Mesothelial cell of epicardium (in vitro differentiated cells): ENCODE data around the gene HASPIN. TPM values are rescaled to one million over a fixed set of nuclear protein-coding genes. Genes with fewer than 3 reads are reported as not detected.

ENCODE experiments used
- DNase-seq, 2 experiments: peaks; one replicate each; pipeline ENCODE4 v3.0.0; 2021; ENCODE audit warnings: low spot score in 2 of 2; ENCODE audit not compliant: unreplicated experiment in 2 of 2
- H3K27ac Mint-ChIP-seq: 2 replicates; pipeline ENCODE4 v1.8.0; 2021; ENCODE audit warnings: mixed read lengths
- H3K27me3 Mint-ChIP-seq: 2 replicates; pipeline ENCODE4 v1.8.0; 2021; ENCODE audit warnings: low read depth, mixed read lengths
- H3K36me3 Mint-ChIP-seq: 2 replicates; pipeline ENCODE4 v1.8.0; 2021; ENCODE audit warnings: mixed read lengths
- H3K4me1 Mint-ChIP-seq: 2 replicates; pipeline ENCODE4 v1.8.0; 2021; ENCODE audit warnings: mixed read lengths
- H3K4me3 Mint-ChIP-seq: 2 replicates; pipeline ENCODE4 v1.8.0; 2021; ENCODE audit warnings: mild to moderate bottlenecking, moderate library complexity, mixed read lengths
- H3K9me3 Mint-ChIP-seq: 2 replicates; pipeline ENCODE4 v1.8.0; 2021; ENCODE audit warnings: mixed read lengths
- total RNA-seq: library from RNA; stranded (reverse); gene quantifications from 3 replicates; pipeline ENCODE4 v1.2.1, GENCODE V29; 2021
- TF ChIP-seq, protein P1 (sequence below): fragments of 200-600 bp; sonication (generic); IDR thresholded peaks from one replicate; pipeline ENCODE4 v1.5.0; 2021; ENCODE audit warnings: antibody characterized with exemption; ENCODE audit not compliant: unreplicated experiment

Gene HASPIN
- total RNA-seq, 1 donor from 2014 or later, result 4.4 TPM

DNA sequence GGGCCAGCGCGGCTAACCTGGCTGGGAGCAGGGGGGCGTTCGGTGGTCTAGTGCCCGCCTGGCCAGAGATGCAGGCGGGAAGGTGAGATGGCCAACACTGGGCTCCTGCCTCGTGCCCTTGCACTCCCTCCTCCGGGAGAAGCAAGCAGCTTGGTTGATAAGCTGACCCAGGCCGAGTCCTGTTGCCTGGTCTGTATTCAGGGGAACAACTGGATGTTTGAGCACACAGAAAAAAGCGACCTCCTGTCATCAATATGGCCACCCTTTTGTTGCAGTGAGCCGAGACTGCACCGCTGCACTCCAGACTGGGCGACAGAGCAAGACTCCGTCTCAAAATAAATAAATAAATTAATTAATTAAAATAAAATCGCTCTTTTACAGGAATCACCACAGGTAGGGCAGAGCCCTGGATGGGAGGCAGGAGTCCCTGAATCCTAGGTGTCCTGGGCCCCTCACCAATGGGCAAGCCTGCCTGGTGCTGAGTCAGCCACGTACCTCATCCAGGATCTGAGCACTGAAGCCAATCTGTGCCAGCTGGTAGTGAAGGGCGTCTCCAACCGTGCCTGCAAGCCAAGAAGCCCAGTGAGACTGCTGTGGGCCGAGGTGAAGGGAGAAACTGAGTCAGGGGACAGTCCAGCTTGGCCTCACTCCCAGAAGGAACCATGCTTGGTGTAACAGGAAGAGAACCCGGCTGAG lies 31.8 kb downstream of the HASPIN start:
- no peak for DNase-seq
- H3K27ac Mint-ChIP-seq, result peak overlapping the region; percentile 28
- no peaks in the 10 kb centered on the region for H3K27me3 Mint-ChIP-seq
- peaks cover 8% of the 10 kb centered on the region for H3K9me3 Mint-ChIP-seq
- peaks cover 6% of the 10 kb centered on the region for H3K4me1 Mint-ChIP-seq
- TF ChIP-seq, protein P1, sequence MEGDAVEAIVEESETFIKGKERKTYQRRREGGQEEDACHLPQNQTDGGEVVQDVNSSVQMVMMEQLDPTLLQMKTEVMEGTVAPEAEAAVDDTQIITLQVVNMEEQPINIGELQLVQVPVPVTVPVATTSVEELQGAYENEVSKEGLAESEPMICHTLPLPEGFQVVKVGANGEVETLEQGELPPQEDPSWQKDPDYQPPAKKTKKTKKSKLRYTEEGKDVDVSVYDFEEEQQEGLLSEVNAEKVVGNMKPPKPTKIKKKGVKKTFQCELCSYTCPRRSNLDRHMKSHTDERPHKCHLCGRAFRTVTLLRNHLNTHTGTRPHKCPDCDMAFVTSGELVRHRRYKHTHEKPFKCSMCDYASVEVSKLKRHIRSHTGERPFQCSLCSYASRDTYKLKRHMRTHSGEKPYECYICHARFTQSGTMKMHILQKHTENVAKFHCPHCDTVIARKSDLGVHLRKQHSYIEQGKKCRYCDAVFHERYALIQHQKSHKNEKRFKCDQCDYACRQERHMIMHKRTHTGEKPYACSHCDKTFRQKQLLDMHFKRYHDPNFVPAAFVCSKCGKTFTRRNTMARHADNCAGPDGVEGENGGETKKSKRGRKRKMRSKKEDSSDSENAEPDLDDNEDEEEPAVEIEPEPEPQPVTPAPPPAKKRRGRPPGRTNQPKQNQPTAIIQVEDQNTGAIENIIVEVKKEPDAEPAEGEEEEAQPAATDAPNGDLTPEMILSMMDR, result no peak
- H3K36me3 Mint-ChIP-seq, result no peaks in the 10 kb centered on the region
- H3K4me3 Mint-ChIP-seq, result peak overlapping the region; percentile 61

DNA sequence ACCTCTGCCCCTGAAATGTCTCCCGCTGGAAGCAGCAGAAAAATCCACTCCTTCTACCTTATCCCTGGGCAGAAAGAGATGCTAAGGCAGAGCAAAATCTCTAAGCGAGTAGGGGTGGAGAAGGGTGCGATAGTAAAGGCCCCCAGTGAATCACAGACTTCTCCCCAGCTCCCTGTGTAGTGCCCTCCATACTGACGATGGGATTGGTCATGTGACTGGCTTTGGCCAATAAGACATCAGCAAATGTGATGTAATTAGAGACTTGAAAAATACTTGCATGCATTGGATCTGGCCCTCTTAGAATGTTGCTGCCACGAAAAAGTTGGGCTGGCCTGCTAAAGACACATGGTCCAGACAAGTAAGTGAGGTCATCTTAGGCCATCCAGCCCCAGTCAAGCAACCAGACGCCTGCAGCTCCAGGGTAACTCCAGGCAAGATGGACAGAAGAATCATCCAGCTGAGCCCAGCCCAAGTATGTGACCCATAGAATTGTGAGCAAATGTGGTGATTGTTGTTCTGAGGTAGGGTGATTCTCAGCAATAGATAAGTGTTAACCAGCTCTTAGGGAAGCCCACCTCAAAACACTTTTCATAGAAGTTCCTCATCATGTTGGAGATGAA lies 36.0 kb downstream of the HASPIN start:
- Mint-ChIP-seq H3K27me3 (no peaks in the 10 kb centered on the region), H3K4me1 (peaks cover 3% of the 10 kb centered on the region), H3K36me3 (no peaks in the 10 kb centered on the region), H3K9me3 (peaks cover 8% of the 10 kb centered on the region), H3K27ac (no peak overlapping the region), H3K4me3 (no peak overlapping the region)
- TF ChIP-seq, protein P1, result no peak
- no peak for DNase-seq

DNA sequence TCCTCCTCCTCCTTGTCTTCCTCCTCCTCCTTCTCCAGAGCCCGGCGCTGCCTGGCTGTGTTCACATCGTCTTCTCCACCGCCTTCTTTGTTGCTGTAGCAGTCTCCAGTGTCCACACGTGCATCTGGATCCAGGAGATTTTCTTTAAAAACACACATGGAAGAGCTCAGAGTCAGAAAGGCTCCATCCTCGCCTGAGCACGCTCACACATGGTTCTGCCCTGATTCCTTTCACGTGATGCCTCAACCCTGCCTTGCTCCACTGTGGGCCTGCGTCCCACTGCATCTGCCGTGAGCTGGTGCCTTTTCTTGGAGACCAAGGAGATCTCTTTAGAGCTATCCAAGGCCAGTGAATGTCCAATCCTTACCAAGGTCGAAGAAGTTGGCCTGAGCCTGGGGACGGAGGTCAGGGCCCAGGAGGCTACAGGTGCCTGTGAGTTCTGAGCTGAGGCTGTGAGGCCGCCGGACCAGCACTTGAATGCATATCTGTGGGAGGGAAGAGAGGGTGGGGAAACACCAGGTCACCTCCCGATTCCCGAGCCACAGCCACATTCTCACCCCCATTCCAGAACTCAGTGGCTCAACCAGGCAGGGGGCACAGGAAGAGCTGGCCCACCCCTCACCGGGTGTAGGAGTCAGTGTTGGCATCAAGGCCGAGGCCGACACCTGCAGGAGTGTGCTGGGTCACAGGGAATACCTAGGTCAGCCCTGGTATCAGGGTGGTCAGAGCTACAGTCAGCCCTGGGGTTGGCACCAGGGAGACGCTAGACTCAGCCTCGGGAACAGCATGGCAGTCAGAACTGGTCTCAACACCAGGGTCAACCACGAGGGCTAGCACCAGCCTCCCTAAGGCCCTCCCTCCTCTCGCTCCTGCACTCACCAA lies 37.6 kb downstream of the HASPIN start:
- DNase-seq, result no peak
- TF ChIP-seq, protein P1, result no peak
- Mint-ChIP-seq H3K27me3 (no peaks in the 10 kb centered on the region), H3K27ac (no peak overlapping the region), H3K4me1 (no peaks in the 10 kb centered on the region), H3K4me3 (no peak overlapping the region), H3K36me3 (no peaks in the 10 kb centered on the region), H3K9me3 (peaks cover 8% of the 10 kb centered on the region)

DNA sequence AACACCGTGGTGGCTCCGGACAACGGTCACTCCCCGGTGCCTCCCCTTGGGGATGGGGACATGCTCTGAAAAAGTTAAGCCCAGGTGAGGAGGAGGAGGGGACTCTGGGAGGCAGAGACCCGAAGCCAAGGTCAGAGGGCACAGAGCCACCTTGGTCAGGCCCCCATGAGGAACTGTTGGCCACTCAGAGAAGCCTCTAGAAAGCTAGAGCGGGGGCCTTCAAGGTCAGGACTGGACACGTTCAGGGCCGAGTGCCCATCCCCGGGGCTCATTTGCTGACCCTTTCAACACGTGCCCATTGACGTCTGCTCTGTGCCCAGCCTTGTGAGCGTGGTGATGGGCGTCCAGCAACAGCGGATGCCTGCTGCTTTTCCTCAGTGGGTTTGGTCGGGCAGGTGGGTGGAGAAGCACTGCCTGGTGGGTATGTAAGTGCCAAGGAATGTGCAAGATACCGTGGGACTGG lies 38.2 kb downstream of the HASPIN start:
- Mint-ChIP-seq H3K27me3 (no peaks in the 10 kb centered on the region), H3K27ac (no peak overlapping the region), H3K4me1 (no peaks in the 10 kb centered on the region), H3K9me3 (peaks cover 11% of the 10 kb centered on the region), H3K36me3 (no peaks in the 10 kb centered on the region), H3K4me3 (no peak overlapping the region)
- TF ChIP-seq, protein P1, result no peak
- no peak for DNase-seq

DNA sequence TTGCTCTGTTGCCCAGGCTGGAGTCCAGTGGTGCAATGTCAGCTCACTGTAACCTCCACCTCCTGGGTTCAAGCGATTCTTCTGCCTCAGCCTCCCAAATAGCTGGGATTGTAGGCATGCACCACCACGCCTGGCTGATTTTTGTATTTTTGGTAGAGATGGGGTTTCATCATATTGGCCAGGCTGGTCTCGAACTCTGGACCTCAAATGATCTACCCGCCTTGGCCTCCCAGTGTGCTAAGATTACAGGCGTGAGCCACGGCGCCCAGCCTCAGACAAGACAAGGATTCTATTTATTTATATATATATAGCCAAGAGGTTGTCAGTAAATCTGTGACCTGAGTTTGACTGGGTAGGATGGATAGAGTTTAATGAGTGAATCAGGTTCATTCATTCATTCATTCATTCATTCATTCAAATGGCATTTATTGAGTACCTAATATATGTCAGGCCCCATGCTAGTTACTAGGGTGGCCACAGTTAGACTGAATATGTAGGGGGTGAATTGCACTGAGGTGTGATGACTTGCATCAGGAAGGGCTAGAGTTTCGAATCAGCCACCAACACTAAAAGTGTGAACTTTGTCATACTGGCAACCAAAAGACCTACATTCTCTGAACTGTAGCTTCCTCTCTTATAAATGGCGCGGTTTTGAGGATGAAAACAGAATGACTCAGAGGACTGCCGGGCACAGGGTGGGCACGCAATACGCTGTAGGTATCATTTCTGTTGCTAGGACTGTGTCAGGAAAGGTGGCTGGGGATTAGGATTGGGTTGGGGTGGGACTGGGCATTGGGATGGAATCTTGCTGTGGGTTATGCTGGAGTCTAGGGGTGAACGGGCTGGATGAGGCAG lies 39.4 kb downstream of the HASPIN start:
- Mint-ChIP-seq H3K4me3 (no peak overlapping the region), H3K27me3 (no peaks in the 10 kb centered on the region), H3K9me3 (peaks cover 15% of the 10 kb centered on the region), H3K27ac (no peak overlapping the region), H3K36me3 (no peaks in the 10 kb centered on the region), H3K4me1 (no peaks in the 10 kb centered on the region)
- TF ChIP-seq, protein P1, result no peak
- DNase-seq, result no peak
